ENCODE measurements around the gene ZNF783.

- TF ChIP-seq CTCF (IDR thresholded peaks at IDR 0.05; ENCODE audit: low read length), result no peak
- no peak for TF ChIP-seq EZH2phosphoT487 (IDR thresholded peaks at IDR 0.05; ENCODE audit: low read length)
- no peak for TF ChIP-seq EZH2 (optimal IDR thresholded peaks at IDR 0.05; ENCODE audit: low read depth, low read length)
These were observed 32.1 kb downstream of the ZNF783 start for GRCh38 chr7:149293946-149294633.
